Measurements from ENCODE around the gene PPIF.

DNA sequence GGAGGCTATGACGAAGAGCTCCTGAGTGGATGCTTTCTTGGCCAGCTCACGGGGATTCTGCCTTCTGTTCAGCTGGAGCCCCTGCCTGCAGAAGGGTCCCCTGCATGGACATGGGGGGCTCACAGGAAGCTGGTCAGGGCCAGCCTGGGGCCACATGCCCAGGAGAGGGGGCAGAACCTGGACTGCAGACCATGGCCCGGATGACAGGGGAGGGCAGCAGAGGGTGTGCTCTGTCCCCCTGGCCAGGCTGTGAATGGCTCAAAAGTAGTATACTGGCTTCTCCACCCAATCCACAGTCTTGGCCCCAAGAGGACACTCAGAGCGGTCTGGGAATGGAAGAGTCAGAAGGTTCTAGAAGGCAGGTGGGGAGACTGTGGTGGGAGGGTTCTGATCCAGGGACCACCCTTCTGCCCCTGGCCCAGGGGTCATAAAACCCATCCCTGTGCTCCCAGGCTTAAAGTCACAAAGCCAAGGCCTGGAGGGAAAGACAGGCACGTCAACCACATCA lies 40.3 kb downstream of the PPIF start:
- TF ChIP-seq, protein P1, sequence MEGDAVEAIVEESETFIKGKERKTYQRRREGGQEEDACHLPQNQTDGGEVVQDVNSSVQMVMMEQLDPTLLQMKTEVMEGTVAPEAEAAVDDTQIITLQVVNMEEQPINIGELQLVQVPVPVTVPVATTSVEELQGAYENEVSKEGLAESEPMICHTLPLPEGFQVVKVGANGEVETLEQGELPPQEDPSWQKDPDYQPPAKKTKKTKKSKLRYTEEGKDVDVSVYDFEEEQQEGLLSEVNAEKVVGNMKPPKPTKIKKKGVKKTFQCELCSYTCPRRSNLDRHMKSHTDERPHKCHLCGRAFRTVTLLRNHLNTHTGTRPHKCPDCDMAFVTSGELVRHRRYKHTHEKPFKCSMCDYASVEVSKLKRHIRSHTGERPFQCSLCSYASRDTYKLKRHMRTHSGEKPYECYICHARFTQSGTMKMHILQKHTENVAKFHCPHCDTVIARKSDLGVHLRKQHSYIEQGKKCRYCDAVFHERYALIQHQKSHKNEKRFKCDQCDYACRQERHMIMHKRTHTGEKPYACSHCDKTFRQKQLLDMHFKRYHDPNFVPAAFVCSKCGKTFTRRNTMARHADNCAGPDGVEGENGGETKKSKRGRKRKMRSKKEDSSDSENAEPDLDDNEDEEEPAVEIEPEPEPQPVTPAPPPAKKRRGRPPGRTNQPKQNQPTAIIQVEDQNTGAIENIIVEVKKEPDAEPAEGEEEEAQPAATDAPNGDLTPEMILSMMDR (conservative IDR thresholded peaks at IDR 0.05; ENCODE audit: low read depth, low read length), result no peak
- TF ChIP-seq SMC3 (IDR thresholded peaks at IDR 0.05; ENCODE audit: low read depth, low read length), result no peak
- no peak for TF ChIP-seq RFX5 (IDR thresholded peaks at IDR 0.05; ENCODE audit: low read depth, low read length)
- TF ChIP-seq POLR2A (IDR thresholded peaks at IDR 0.05; ENCODE audit: low read depth, low read length), result no peak
- no peak for TF ChIP-seq RAD21 (IDR thresholded peaks at IDR 0.05; ENCODE audit: low read length)
- no peak for TF ChIP-seq RCOR1 (IDR thresholded peaks at IDR 0.05; ENCODE audit: insufficient replicate concordance, low read length)
- TF ChIP-seq, protein P2, sequence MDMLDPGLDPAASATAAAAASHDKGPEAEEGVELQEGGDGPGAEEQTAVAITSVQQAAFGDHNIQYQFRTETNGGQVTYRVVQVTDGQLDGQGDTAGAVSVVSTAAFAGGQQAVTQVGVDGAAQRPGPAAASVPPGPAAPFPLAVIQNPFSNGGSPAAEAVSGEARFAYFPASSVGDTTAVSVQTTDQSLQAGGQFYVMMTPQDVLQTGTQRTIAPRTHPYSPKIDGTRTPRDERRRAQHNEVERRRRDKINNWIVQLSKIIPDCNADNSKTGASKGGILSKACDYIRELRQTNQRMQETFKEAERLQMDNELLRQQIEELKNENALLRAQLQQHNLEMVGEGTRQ (IDR thresholded peaks at IDR 0.05; ENCODE audit: low read depth, low read length), result no peak
- no peak for TF ChIP-seq ELK1 (IDR thresholded peaks at IDR 0.05; ENCODE audit: borderline replicate concordance, low read depth, low read length)
